Urinary bladder (tissue), 4 donors: ENCODE data around the gene ZSWIM3. TPM values are rescaled to one million over a fixed set of nuclear protein-coding genes. Genes with fewer than 3 reads are reported as not detected.

Experiments used
- DNase-seq: peaks from one replicate; pipeline ENCODE4 v3.0.0-alpha.2; 2015; ENCODE audit errors: extremely low spot score
- H3K27ac ChIP-seq: one replicate; pipeline ENCODE4 v1.5.1; 2013; ENCODE audit warnings: low read depth, mild to moderate bottlenecking, moderate library complexity
- H3K36me3 ChIP-seq: one replicate; pipeline ENCODE4 v1.6.1; 2013; ENCODE audit warnings: mild to moderate bottlenecking, moderate library complexity; ENCODE audit not compliant: insufficient read depth
- H3K4me1 ChIP-seq: one replicate; pipeline ENCODE4 v1.6.1; 2013; ENCODE audit warnings: mild to moderate bottlenecking, moderate library complexity; ENCODE audit not compliant: insufficient read depth
- H3K4me3 ChIP-seq: one replicate; pipeline ENCODE4 v1.5.1; 2013; ENCODE audit warnings: low read depth, low read length
- WGBS: extraction: QIAGEN DNeasy Blood & Tissue Kit; methylation state at CpG from one replicate; pipeline ENCODE4 v1.1.7; 2013; 5-methylcytosine and 5-hydroxymethylcytosine counted together
- polyA plus RNA-seq: library from polyadenylated mRNA; stranded (reverse); fragments of 200-250 nt; gene quantifications from one replicate; pipeline ENCODE4 v1.2.3, GENCODE V29; 2013
- total RNA-seq: library from RNA; depleted of rRNA; stranded (reverse); fragments of >200 nt; gene quantifications from one replicate; pipeline ENCODE4 v1.2.3, GENCODE V29; 2014
- donor health status: healthy with polysubstance abuse.
- donor health status: healthy.

The ZSWIM3 gene
- total and polyA plus RNA-seq, 2 donors = 2.7 to 5.6 TPM

DNA sequence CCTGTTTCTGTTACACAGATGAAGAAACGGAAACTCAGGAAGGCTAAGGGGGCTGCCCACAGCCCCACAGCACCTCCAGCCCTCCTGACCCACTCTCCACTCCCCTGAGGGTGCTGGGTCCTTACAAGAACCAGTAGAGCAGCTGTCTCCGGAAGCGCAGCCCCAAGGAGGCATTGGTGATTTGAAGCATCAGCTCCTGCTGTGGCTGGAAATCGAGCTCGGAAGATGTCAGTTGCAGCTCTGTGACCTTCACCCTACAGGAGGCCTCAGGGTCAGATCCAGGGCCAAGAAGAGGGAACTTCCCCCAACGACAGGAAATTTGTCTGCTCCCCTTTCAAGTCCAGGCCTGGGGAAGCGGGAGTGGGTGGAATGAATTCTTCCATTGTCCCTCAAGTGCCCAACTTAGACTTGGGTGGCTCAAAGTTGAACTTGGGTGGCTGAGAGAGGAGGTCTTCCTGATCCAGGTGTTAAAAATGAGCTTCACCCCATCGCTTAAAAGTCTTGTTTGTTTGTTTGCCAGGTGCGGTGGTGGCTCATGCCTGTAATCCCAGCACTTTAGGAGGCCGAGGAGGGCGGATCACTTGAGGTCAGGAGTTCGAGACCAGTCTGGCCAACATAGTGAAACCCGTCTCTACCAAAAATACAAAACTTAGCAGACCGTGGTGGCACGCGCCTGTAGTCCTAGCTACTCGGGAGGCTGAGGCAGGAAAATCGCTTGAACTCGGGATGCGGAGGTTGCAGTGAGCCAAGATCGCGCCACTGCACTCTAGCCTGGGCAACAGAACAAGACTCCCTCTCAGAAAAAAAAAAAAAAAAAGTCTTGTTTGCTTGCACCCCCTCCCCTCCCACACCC, 52.6 kb downstream of the ZSWIM3 start:
- Histone ChIP-seq H3K4me3 (no peak overlapping the region), H3K27ac (no peak overlapping the region), H3K36me3 (no peaks in the 10 kb centered on the region), H3K4me1 (no peaks in the 10 kb centered on the region)
- DNase-seq = no peak
- 81% methylated on average over 22 of the region's 22 CpGs for WGBS

DNA sequence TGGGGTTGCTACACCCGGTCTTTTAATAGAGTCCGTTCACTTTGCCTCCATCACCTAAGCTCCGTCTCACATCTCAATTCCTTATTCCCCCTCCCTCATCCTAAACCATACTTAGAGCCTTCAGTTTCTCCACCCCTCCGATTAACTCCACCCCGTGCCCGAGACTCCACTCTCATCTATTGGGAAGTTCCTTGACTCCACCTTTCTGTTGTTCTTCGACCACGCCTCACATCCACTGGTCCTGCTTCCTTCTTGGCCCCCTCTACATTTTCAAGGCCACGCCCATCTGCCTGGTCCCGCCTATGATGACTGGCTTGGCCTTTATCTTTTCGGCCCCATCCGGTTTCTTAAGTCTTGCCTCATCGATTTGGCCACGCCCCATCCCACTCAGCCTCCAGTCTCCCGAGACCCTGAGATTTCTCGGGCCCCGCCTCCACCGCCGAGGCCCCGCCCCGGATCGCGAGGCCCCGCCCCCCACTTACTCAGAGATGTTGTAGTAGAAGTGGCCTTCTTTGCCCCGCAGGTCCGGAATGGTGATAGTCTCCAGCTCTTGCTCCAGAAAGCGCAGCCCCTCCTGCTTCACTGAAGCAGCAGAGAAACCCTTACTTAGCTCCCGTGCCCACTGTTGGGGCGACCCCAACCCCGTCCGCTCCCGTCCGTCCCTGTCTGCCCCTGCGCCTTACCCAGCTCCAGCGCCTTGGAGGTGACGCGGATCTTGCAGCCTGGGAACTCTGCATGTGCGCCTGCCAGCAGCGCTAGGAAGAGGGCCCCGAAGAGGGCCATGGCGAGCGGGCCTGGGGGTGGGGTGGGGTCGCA, 53.5 kb downstream of the ZSWIM3 start:
- peak; percentile 95 for DNase-seq
- H3K27ac ChIP-seq = peak overlapping the region; percentile 65
- peak overlapping the region; percentile 41 for H3K4me3 ChIP-seq
- no peaks in the 10 kb centered on the region for H3K4me1 ChIP-seq
- 2% methylated on average over 43 of the region's 43 CpGs for WGBS
- H3K36me3 ChIP-seq = no peaks in the 10 kb centered on the region

DNA sequence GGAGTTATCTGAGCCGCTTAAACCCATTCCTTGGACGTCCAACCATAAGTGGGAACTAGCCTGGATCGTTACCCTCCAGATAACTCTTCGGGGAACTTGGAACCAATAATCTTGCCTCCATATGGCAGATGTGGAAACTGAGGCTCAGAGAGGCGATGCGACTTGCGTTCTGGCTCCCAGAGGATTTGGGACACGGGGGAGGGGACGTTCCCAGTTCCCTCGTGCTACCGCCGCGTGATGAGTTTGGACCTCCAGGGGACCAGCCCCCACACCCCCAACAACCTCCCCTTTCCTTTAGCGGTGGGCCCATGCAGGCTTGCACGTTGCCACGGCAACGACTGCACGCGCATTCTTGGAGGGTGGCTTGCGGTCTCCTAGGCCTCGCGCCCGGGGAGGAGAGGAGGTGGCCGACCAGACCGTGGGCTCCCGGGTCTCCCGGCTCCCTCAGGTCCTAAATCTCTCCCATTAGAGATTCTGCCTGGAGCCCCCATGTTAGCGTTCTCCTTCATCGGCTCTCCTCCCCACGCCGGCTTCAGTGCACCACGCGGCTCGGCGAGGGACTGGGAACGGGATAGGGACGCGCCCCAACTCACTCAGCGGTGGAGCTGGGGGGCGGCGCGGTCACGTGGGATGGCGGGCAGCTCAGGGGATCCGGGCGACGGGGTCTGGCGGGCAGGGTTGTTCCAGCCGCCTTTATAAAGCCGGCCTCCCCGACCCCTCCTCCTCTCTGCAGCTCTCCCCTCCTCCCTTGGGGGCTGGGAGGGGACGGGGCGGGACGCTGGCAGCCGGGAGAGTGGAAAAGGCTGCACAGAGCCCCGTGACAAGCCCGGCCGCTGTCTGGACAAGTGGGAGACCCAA, 54.3 kb downstream of the ZSWIM3 start, which contains the start of gene PLTP:
Gene PLTP (minus strand): TSS at position 670 of the 858 bp plus-strand sequence. CDS start 703 bp downstream, outside the sequence.
- Histone ChIP-seq H3K36me3 (no peaks in the 10 kb centered on the region), H3K27ac (peak within 1 kb of the TSS; percentile 79), H3K4me3 (peak within 1 kb of the TSS; percentile 41), H3K4me1 (no peaks in the 10 kb centered on the region)
- under 1% methylated on average over 58 of the region's 58 CpGs for whole genome bisulfite sequencing
- DNase-seq = no peak

DNA sequence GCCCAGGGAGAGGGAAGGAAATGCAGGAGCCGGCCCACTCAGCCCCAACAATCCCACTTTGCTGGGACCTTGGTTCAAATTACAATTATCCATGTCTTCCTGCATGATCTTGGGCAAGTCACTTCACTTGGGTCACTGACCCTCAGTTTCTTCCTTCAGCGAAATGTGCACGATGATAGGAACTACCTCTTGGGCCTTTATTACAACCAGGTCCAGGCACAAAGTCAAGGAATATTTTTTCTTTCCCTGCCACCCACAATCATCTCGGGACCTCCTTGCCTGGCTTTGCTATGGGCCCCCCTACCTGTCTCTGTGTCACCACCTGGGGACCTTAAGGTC, 54.9 kb downstream of the ZSWIM3 start:
- WGBS = 15% methylated on average over 4 of the region's 4 CpGs
- peak overlapping the region; percentile 41 for H3K4me3 ChIP-seq
- no peak overlapping the region for H3K27ac ChIP-seq
- H3K36me3 ChIP-seq = no peaks in the 10 kb centered on the region
- DNase-seq = no peak
- no peaks in the 10 kb centered on the region for H3K4me1 ChIP-seq

DNA sequence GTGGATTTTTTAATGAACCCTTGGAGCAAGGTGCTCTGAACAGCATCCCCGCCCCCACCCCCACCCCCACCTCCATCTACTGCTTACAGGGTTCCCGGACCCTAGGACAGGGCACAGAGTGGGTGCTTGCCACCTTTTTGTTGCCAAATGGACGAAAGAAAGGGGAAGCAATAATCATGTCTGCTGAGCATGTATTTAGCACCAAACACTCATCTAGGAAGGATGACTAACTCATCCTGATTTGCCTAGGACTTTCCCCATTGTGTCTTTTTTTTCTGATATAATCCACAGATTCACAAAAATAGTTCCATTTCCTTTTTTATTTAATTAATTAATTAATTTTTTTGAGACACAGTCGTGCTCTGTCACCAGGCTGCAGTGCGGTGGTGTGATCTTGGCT, 55.7 kb downstream of the ZSWIM3 start:
- WGBS = 53% methylated on average over 5 of the region's 5 CpGs
- no peak overlapping the region for H3K27ac ChIP-seq

DNA sequence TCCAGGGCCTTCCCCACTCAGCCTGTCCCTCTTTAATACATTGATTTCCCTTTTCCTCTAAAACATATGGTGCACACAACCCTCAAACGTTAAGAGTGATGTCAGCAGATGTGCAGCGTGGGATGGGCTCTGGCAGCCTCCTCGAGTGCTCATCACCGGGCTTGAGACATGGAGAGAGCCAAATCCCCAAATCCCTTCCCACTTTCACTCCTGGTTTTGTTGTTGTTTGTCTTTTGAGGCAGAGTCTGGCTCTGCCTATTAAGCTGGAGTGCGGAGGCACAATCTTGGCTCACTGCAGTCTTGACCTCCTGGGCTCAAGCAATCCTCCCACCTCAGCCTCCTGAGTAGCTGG, 60.4 kb downstream of the ZSWIM3 start:
- H3K4me3 ChIP-seq = no peak overlapping the region
- H3K27ac ChIP-seq = no peak overlapping the region
- no peaks in the 10 kb centered on the region for H3K36me3 ChIP-seq
- H3K4me1 ChIP-seq = no peaks in the 10 kb centered on the region
- peak; percentile 53 for DNase-seq
- WGBS = 37% methylated on average over 5 of the region's 5 CpGs

More for the DNA sequence above, 55.7 kb downstream of the ZSWIM3 start:
- H3K4me3 ChIP-seq = no peak overlapping the region
- H3K36me3 ChIP-seq = no peaks in the 10 kb centered on the region
- DNase-seq = no peak
- no peaks in the 10 kb centered on the region for H3K4me1 ChIP-seq

DNA sequence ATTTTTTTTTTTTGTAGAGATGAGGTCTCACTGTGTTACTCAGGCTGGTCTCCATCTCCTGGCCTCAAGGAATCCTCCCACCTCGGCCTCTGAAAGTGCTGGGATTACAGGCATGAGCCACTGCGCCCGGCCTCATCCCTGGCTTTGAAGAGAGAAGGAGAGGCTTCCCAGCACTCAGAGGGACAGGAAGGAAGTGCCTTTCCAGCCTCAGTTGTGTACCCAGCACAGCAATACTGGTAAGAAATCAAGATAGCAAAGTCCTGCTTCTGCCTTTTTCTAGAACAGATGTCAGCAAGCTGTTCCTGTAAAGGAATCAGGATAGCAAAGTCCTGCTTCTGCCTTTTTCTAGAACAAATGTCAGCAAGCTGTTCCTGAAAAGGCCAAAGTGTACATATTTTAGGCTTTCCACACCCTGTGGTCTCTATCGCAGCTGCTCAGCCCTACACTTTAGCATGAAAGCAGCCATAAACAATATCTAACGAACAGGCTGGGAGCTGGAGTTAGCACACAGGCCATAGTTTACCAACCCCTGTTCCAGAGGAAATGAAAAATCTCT, 60.8 kb downstream of the ZSWIM3 start:
- H3K4me1 ChIP-seq = no peaks in the 10 kb centered on the region
- peak overlapping the region; percentile 46 for H3K27ac ChIP-seq
- no peaks in the 10 kb centered on the region for H3K36me3 ChIP-seq
- no peak for DNase-seq
- WGBS = 40% methylated on average over 5 of the region's 5 CpGs
- H3K4me3 ChIP-seq = no peak overlapping the region

DNA sequence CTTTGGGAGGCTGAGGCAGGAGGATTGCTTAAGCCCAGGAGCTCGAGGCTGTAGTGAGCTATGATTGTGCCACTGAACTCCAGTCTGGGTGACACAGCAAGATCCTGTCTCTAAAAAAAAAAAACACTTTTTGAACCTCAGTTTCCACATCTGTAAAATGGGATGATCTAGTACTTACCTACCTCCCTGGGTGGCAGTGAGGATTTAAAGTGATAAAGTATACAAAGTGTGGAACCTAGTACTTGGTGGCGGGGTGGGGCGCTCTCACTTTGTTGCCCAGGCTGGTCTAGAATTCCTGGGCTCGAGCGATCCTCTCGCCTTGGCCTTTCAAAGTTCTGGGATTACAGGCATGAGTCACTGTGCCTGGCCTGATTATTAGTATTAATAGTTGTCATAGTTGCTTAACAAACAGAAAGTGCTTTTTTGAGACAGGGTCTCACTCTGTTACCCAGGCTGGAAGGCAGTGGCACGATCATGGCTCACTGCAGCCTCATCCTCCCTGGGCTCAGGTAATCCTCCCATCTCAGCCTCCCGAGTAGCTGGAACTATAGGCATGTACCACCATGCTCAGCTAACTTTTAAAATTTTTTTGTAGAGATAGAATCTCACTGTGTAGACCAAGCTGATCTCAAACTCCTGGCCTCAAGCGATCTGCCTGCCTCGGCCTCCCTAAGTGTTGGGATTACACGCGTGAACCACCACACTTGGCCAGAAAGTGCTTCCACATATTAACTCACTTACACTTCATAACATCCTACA, 61.5 kb downstream of the ZSWIM3 start:
- 78% methylated on average over 12 of the region's 12 CpGs for WGBS
- peak overlapping the region; percentile 27 for H3K27ac ChIP-seq

DNA sequence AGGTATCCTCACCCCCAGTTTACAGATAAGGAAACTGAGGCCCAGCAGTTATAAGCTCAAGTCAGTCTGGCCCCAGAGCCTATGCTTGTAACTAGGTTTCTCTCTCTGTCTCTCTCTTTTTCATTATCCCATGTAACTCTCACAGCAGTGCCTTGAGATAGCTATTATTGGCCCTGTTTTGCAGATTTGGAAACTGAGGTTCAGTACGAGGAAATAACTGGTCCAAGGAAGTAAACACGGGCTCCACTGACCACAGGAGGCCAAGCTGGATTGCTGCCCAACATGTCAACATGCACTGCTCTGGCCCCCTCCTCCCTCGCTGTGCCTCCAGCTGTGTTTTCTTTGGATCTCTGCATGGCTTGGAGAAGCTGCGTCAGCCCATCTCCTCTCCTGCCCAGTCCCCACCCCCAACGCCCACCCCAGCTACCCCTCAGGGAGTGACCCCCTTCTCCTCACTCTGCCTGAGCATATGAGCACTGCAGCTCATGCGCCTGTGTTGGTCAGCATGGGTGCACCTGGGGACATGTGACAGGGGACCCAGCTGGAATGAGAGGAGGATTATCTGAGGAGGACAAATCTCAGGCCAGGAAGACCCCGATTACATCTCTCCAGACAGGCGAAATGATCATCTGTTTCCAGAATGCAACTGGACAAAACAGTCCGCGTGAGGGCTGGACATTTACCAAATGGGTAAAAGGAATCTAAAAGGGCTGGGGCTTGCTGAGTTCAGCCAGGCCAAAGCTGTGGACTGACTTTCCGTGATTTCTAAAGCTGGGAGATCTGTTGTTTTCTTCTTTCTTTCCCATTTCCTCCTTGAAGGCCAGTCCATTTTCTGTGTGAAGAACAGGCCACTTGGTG, 62.4 kb downstream of the ZSWIM3 start:
- WGBS = 35% methylated on average over 11 of the region's 11 CpGs
- H3K36me3 ChIP-seq = no peaks in the 10 kb centered on the region
- H3K4me3 ChIP-seq = no peak overlapping the region
- no peak overlapping the region for H3K27ac ChIP-seq
- no peaks in the 10 kb centered on the region for H3K4me1 ChIP-seq
- DNase-seq = peak; percentile 48

More for the DNA sequence above, 61.5 kb downstream of the ZSWIM3 start:
- Histone ChIP-seq H3K4me1 (no peaks in the 10 kb centered on the region), H3K36me3 (no peaks in the 10 kb centered on the region), H3K4me3 (no peak overlapping the region)
- DNase-seq = no peak

DNA sequence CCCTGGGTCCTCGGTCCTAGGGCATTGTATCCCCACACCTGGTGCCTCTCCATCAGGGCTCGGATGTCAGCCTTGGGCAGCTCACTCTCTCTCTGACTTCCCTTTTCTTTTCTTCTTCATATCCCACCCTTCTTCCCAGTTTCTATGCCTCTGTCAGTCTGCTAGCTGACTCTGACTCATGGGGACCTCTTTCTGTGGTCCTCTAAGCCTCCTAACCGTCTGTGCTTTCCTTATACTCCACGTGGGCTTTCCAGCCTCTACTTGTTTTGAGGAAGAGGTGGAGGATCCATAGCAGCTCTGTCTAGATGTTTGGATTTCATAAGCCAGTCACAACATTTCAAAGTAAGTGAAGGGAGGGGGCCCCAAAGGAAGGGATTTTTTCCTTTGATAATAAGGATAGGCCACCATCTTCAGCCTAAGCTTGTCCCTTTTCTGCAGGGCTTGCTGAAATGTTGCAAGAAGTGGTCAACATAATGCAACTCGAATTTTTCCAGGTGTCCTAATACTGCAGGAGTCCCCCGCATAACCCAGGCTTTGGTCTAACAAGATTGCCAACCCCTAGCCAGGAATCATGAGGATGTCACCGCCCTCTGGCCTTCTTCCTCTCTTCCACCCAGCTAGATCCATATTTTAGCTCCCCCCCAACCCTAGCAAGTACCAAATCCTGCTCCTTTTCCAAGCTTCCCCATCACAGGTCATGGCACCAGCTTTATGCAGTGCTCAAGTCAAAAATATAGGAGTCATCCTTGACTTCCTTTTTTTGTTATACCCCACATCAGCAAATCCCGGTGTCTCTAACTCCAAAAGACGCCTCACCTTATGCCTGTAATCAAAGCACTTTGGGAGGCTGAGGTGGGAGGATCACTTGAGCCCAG, 63.3 kb downstream of the ZSWIM3 start:
- DNase-seq = no peak
- no peaks in the 10 kb centered on the region for H3K36me3 ChIP-seq
- H3K4me1 ChIP-seq = no peaks in the 10 kb centered on the region

More for the DNA sequence above, 63.3 kb downstream of the ZSWIM3 start:
- Histone ChIP-seq H3K4me3 (no peak overlapping the region), H3K27ac (no peak overlapping the region)
- WGBS = 71% methylated on average over 9 of the region's 9 CpGs
